Vagina (tissue), 2 donors: Measurements from ENCODE around the gene TBC1D22A.

ENCODE experiments used
- POLR2A ChIP-seq, 2 donors: fragments of 450-650 bp; IDR thresholded peaks; one replicate each; pipeline ENCODE4 v1.6.1; 2017; ENCODE audit warnings: antibody characterized with exemption in 2 of 2, mild to moderate bottlenecking in 2 of 2, moderate library complexity in 2 of 2
- TF ChIP-seq, protein P1 (sequence below), 3 experiments: fragments of 450-650 bp in 2 of 3; fragments of 200-600 bp in 1 of 3; sonication (generic) in 1 of 3; IDR thresholded peaks; one replicate each; pipeline ENCODE4 v1.5.1; 2017 to 2019; ENCODE audit warnings: antibody characterized with exemption in 3 of 3, mild to moderate bottlenecking in 2 of 3, moderate library complexity in 2 of 3

DNA sequence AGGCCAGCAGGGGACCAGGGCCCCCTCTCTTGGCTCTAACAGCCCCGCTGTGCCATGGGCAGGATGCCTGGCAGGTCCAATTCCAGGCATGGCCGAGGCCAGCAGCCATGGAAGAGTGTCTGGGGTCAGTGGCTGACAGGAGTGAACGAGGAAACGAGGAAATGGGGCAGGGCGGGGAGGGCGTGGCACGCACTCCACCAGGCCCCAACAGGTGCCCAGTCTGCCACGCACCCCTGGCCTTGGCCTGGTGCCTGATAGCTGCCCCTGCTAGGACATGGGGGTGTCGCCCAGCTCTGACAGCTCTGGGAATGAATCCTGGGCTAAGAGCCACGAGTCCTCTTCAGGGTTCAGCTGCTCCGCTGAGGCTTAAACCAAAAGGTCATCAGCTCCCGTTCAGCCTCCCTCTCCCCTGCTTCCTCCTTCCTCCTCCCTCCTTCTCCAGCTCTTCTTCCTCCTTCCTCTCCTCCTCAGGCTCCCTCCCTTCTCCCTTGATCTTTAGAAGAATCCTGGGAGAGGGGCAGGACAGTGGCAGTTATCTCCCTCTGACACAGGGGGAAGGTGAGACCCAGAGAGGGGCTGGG is 11.5 kb upstream of the TBC1D22A start:
- TF ChIP-seq, protein P1, sequence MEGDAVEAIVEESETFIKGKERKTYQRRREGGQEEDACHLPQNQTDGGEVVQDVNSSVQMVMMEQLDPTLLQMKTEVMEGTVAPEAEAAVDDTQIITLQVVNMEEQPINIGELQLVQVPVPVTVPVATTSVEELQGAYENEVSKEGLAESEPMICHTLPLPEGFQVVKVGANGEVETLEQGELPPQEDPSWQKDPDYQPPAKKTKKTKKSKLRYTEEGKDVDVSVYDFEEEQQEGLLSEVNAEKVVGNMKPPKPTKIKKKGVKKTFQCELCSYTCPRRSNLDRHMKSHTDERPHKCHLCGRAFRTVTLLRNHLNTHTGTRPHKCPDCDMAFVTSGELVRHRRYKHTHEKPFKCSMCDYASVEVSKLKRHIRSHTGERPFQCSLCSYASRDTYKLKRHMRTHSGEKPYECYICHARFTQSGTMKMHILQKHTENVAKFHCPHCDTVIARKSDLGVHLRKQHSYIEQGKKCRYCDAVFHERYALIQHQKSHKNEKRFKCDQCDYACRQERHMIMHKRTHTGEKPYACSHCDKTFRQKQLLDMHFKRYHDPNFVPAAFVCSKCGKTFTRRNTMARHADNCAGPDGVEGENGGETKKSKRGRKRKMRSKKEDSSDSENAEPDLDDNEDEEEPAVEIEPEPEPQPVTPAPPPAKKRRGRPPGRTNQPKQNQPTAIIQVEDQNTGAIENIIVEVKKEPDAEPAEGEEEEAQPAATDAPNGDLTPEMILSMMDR (IDR thresholded peaks at IDR 0.05): no peak
- no peak for TF ChIP-seq POLR2A (IDR thresholded peaks at IDR 0.05)
